ENCODE measurements around the gene KCNG1.
"Not testable (repeated sequence)": the region's sequence is repeated elsewhere in the genome, so short reads cannot be mapped to it uniquely, and the experiment has no call there.

The KCNG1 gene, protein sequence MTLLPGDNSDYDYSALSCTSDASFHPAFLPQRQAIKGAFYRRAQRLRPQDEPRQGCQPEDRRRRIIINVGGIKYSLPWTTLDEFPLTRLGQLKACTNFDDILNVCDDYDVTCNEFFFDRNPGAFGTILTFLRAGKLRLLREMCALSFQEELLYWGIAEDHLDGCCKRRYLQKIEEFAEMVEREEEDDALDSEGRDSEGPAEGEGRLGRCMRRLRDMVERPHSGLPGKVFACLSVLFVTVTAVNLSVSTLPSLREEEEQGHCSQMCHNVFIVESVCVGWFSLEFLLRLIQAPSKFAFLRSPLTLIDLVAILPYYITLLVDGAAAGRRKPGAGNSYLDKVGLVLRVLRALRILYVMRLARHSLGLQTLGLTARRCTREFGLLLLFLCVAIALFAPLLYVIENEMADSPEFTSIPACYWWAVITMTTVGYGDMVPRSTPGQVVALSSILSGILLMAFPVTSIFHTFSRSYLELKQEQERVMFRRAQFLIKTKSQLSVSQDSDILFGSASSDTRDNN

DNA sequence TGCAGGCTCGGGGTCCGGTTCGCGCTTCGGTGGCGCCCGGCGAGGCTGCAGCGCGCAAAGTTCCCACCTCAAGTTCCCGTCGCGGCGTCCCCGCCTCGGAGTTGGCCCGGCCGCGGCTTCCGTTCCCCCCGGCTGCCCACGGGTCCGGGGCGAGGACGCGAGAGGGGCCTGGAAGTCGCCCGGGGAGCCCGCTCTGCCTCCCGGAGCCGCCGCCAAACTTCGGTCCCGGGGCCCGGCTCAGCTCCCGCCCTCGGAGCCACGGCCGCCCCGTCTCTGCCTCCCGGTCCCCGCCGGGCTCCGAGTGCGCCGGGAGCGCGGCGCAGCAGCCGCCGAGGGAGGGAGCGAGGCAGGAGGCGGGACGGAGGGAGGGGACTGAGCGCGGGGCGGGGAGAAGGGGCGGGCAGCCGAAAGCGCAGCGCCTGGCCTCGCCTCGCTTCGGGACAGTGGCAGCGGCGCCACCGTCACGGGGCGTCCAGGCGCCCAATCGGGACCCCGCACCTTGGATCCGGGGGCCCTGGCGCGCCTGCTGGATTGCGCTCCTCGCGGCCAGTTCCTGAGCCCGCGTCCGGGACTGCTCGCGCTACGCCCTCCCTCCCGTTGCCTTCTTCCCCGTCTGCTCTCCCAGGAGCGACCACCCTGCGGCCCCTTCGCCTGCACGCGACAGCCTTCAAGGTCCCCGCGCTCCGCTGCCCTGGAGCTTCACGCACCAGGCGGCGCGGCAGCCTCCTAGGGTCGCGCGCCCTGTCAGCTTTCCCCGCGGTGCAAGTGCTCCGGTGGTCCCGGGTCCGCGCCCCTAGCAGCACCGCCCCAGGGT, at the start of gene KCNG1:
Gene KCNG1, minus strand, starts transcription at position 305 of the 814 bp plus-strand sequence. CDS start 12,769 bp downstream, outside the sequence.
- FAIRE-seq = peak; percentile 99
- peak; percentile 97 for DNase-seq (ENCODE audit: insufficient read length, low spot score)

- FAIRE-seq (peak; percentile 38), DNase-seq (ENCODE audit: insufficient read length, low spot score) (no peak)
These were observed 47.7 kb upstream of the KCNG1 start for GRCh38 chr20:51070621-51071020.

DNA sequence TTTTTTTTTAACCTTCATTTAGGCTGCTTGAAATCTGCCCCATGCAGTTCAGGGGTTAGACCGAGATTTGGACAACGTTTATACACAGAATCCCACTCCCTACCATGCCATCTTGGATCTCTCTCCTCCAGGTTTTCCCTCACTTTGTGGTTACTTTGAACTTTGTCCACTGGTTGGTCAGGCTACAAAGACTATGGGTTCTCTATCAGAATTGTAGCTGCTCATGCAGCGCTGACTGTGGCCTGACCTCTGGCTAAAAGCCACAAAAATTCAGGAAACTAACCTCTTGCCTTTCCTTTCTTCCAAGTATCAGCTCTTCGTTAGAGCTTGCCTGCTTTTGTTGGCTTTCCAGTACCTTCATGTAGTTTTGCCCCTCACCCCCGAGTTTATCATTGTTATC, 44.9 kb upstream of the KCNG1 start:
- no peak for FAIRE-seq
- no peak for DNase-seq (ENCODE audit: insufficient read length, low spot score)

GRCh38 chr20:51065615-51066014, 42.7 kb upstream of the KCNG1 start:
- DNase-seq (ENCODE audit: insufficient read length, low spot score) = no peak
- no peak for FAIRE-seq

GRCh38 chr20:51064137-51064536, 41.2 kb upstream of the KCNG1 start:
- FAIRE-seq (no peak), DNase-seq (ENCODE audit: insufficient read length, low spot score) (no peak)

DNA sequence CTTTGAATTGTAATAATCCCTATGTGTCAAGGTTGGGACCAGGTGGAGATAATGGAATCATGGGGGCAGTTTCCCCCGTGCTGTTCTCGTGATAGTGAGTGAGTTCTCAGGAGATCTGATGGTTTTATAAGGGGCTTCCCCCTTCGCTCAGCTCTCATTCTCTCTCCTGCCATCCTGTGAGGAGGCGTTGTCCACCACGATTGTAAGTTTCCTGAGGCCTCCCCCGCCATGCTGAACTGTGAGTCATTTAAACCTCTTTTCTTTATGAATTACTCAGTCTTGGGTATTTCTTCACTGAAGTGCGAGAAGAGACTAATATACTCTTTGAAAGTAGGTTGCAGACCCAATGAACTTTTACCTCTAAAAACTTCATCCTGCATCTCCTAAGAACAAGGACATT, 39.2 kb upstream of the KCNG1 start:
- FAIRE-seq = no peak

GRCh38 chr20:51061418-51062045, 38.6 kb upstream of the KCNG1 start:
- peak; percentile 86 for FAIRE-seq

More for the DNA sequence above, 39.2 kb upstream of the KCNG1 start:
- no peak for DNase-seq (ENCODE audit: insufficient read length, low spot score)

DNA sequence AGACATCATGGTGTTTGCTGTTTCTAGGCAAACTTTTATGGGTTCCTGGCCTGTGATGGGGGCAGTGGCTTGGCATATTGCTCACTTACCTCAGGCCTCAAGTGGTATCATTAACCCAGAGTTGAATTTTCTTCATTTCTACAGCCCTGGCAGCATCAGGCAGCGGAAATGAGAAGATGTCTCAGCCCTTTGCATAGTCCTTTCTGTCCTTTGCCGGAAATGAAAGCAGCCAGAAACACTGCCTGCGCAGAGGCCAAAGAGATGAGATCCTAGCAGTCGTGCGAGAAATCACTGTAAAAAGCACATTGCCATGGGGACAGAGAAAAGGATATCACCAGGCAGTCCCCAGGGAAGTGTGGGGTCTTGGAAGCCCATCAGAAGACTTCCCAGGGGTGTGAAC, 37.4 kb upstream of the KCNG1 start:
- DNase-seq (ENCODE audit: insufficient read length, low spot score) (no peak), FAIRE-seq (peak; percentile 36)

More at GRCh38 chr20:51061418-51062045, 38.6 kb upstream of the KCNG1 start:
- DNase-seq (ENCODE audit: insufficient read length, low spot score) = no peak

GRCh38 chr20:51059862-51060261, 37.0 kb upstream of the KCNG1 start:
- peak; percentile 79 for FAIRE-seq
- no peak for DNase-seq (ENCODE audit: insufficient read length, low spot score)

GRCh38 chr20:51058017-51058416, 35.1 kb upstream of the KCNG1 start:
- DNase-seq (ENCODE audit: insufficient read length, low spot score) (no peak), FAIRE-seq (no peak)

DNA sequence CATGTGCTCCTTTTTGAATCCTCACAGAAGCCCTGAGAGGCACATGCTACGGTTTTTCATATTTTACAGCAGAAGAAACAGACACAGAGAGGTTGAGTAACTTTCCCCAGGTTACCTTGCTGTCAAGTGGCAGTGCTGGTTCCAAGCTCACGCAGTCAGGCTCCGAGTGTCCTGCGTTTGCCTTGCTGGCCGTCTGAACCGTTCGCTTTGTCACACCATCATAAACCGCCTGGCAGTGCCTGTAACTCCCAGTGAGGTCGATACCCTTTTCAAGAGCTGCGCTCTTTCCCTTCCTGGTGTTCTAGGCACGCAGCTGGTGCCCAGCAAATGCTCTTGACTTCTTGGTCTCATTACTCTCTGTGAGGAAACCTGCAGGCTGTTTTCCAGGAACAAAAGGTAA, 31.3 kb upstream of the KCNG1 start:
- FAIRE-seq = no peak
- no peak for DNase-seq (ENCODE audit: insufficient read length, low spot score)

GRCh38 chr20:51050531-51051075, 27.7 kb upstream of the KCNG1 start:
- DNase-seq (ENCODE audit: insufficient read length, low spot score) = no peak
- no peak for FAIRE-seq

DNA sequence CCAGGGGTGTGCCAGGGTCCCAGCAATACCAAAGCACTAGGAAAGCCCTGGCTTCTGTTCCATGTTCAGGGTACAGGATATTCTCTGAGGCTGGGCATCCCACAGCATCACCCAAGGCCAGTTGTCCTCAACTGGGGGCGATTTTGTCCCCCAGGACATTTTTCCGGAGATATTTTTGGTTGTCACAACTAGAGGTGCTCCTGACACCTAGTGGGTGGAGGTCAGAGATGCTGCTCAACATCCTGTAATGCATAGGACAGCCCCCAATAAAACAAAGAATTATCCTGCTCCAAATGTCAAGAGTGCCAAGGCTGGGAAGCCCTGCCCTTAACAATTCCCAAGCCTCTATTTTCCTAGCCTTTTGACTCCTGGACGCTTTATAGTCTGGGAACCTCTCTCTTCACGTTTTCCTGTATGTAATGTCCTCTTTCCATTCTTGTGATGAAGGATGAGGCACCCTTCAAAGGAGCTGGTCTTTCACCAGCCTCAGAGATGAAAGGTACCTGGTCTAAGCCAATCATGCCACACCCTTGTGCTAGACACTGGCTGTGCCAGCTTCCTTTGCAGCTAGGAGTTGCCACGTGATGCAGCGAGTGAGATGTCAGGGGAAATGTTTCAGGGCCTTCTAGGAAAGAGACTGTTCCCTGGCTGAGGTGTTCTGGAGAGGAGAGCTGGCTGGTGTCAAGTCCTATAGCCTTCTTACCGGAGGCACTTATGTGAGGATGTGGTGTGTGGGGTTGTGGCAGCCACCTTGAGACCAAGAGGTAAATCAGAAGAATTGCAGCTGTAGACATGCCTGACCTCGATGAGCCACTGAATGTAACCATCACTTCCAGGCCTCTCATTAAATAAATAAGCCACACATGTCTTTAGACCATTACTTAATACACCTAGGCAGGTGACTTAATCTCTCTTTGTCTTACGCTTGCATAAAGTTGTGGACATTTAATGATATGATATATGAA, 23.4 kb upstream of the KCNG1 start:
- FAIRE-seq = peak; percentile 63
- no peak for DNase-seq (ENCODE audit: insufficient read length, low spot score)

GRCh38 chr20:51045492-51045891, 22.6 kb upstream of the KCNG1 start:
- not testable (repeated sequence) for DNase-seq (ENCODE audit: insufficient read length, low spot score); FAIRE-seq

DNA sequence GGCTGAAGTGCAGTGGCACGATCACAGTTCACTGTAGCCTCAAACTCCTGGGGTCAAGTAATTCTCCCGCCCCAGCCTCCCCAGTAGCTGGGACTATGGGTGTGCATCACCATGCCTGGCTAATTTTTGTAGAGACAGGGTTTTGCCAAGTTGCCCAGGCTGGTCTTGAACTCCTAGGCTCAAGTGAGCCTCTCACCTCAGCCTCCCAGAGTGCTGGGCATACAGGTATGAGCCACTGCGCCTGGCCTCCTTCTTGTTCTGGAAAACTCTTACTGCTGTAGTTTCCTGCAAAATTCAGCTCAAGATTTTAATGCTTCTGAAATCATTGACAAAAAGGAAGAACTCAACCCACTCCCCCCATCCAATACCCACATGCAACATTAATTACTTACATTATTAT, 21.9 kb upstream of the KCNG1 start:
- DNase-seq (ENCODE audit: insufficient read length, low spot score) = no peak
- FAIRE-seq = no peak

GRCh38 chr20:51043811-51044210, 20.9 kb upstream of the KCNG1 start:
- DNase-seq (ENCODE audit: insufficient read length, low spot score) (no peak), FAIRE-seq (no peak)

DNA sequence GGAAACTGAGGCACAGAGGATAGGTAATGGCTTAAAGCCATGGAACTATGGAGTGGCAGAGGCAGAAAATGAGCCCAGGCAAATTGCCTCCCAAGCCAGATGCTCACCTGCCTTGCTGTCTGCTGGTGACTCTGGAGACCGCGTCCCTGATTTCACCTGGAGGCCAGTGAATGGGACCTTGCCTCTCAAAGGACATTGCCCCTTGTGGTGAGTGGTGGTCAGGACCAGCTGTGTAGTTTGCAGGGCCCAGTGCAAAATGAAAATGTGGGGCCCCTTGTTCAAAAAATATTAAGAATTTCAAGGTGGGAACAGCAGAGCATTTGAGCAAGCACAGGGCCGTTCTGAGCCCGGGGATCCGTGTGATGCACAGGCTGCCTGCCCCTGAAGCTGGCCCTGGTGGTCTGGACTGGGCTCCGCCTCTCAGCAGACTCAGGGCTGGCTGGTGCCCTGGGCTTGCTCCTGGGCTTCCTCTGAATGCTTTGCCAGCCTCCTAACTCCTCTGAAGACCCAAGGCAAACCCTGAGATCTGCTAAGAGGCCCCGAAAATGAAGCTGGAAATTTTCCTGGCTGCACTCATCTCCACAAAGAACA, 19.8 kb upstream of the KCNG1 start:
- FAIRE-seq (no peak), DNase-seq (ENCODE audit: insufficient read length, low spot score) (no peak)

DNA sequence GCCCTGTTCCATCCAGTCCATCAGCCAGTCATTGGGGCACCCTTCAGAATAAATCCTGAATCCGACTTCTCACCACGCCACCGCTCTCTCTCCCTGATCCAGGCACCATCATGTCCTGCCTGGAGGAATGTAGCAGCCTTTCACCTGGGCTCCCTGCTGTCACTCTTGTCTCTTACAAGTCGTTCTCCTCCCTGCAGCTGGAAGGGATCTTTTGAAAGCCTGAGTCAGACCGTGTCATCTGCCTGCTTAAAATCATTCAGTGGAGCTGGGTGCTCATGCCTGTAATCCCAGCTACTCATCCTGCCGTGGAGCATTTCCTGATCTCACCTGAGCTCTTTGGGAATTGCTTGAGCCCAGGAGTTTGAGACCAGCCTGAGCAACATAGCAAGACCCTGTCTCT, 19.2 kb upstream of the KCNG1 start:
- DNase-seq (ENCODE audit: insufficient read length, low spot score) (no peak), FAIRE-seq (no peak)

DNA sequence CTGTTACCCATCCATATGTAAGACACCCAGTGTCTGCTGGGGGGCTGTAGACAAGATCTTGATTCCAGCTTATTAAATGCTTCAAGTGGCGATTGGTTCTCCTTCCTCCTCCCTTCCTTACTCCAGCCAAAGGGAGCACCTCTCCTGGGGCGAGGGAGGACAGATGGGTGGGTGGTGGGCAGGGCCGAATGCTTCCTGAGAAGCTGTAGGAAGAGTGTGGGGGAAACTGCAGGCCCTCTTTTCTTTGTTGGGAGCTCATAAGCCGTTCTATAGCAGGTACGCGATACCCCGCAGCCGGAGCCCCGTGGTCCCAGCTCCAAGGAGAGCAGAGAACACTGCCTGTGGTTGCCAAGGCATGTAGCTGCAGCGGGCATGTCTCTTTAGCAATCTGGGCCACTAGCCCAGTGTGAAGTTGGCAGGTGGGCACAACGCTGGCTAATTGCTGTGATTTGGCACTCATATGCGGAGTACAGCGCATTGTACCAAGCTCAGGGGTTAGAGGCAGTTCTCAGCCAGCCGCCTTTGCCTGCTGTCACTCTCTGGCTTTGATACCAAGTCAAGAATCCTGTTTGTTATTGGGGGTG, 14.7 kb upstream of the KCNG1 start:
- FAIRE-seq = no peak

More for the DNA sequence above, 14.7 kb upstream of the KCNG1 start:
- no peak for DNase-seq (ENCODE audit: insufficient read length, low spot score)
